K562 (cell line): Measurements from ENCODE around the gene PPP6R3. TPM values are rescaled to one million over a fixed set of nuclear protein-coding genes. Genes with fewer than 3 reads are reported as not detected.

ENCODE experiments used
- ATAC-seq: fragments of 200-7000 bp; cut with Tn5 transposase; 3 replicates; pipeline ENCODE4 v1.9.1; 2020; ENCODE audit warnings: moderate library complexity
- BruUV-seq: library from RNA; stranded (reverse); fragments of 400-500 nt; replicated peaks from 2 replicates; lab custom pipeline; 2021; lab: Mats Ljungman, UMichigan
- CTCF ChIA-PET: fragments of 300-600 bp; formaldehyde crosslinking; extraction: SDS; loops from one replicate; lab custom pipeline; 2021; ENCODE audit warnings: low intra/inter-chr PET ratio; lab: Yijun Ruan, JAX
- POLR2A ChIA-PET: fragments of 300-600, 350-650 bp; sonication (Branson Sonifier 250); formaldehyde crosslinking; extraction: SDS; loops from one replicate; lab custom pipeline; 2021; ENCODE audit warnings: antibody characterized with exemption, inconsistent platforms; lab: Yijun Ruan, JAX
- DNase-seq, 4 experiments: peaks; one replicate each; pipeline versions ENCODE4 v3.0.0 to v3.0.0-alpha.2; 2011 to 2018; ENCODE audit warnings: low spot score in 3 of 4, mixed read lengths in 3 of 4; ENCODE audit errors: extremely low read depth in 1 of 4
- FAIRE-seq: peaks from 2 replicates; lab custom pipeline; 2011; peaks lifted over from hg19 to GRCh38; lab: Jason Lieb, UNC
- H2AFZ ChIP-seq: 2 replicates; pipeline ENCODE4 v1.6.0; 2011; ENCODE audit warnings: low read depth, low read length, control low read depth, inconsistent platforms
- H3K27ac ChIP-seq: fragments of 200-600 bp; 3 replicates; pipeline ENCODE4 v1.8.0; 2011; ENCODE audit warnings: low read depth, mild to moderate bottlenecking, control low read depth, inconsistent platforms, low read length, moderate library complexity, mixed read lengths; ENCODE audit errors: extremely low read depth
- H3K27me3 ChIP-seq, 2 experiments: fragments of 300-600 bp in 1 of 2; 2 replicates in 1 of 2; 3 replicates in 1 of 2; pipeline versions ENCODE4 v1.6.0 to v1.8.0; 2011; ENCODE audit warnings: inconsistent platforms in 2 of 2, low read length in 2 of 2, mild to moderate bottlenecking in 1 of 2, mixed read lengths in 1 of 2, moderate library complexity in 1 of 2; ENCODE audit not compliant: control insufficient read depth in 2 of 2, insufficient read depth in 2 of 2
- H3K36me3 ChIP-seq: fragments of 300-600 bp; 3 replicates; pipeline ENCODE4 v1.8.0; 2011; ENCODE audit warnings: mild to moderate bottlenecking, low read length, inconsistent platforms; ENCODE audit not compliant: control insufficient read depth, insufficient read depth
- H3K4me1 ChIP-seq, 2 experiments: fragments of 200-600 bp in 1 of 2; replicated peaks in 1 of 2; 2 replicates in 1 of 2; 3 replicates in 1 of 2; pipeline versions ENCODE4 v1.5.1 to v1.8.0; 2011; ENCODE audit warnings: inconsistent platforms in 2 of 2, low read length in 2 of 2, mild to moderate bottlenecking in 1 of 2, mixed read lengths in 1 of 2, moderate library complexity in 1 of 2; ENCODE audit not compliant: control insufficient read depth in 2 of 2, insufficient read depth in 2 of 2
- H3K4me2 ChIP-seq: 2 replicates; pipeline ENCODE4 v1.6.1; 2011; ENCODE audit warnings: low read length, control low read depth, inconsistent platforms, mixed read lengths; ENCODE audit not compliant: insufficient read depth
- H3K4me3 ChIP-seq: fragments of 200-600 bp; sonication (generic), shearing (Covaris generic); 2 replicates; pipeline ENCODE4 v1.5.1; 2016; ENCODE audit warnings: control low read depth, inconsistent platforms
- H3K79me2 ChIP-seq: fragments of 200-600 bp; 3 replicates; pipeline ENCODE4 v1.8.0; 2011; ENCODE audit warnings: low read length, inconsistent platforms; ENCODE audit not compliant: control insufficient read depth, insufficient read depth
- H3K9ac ChIP-seq, 2 experiments: 2 replicates each; pipeline versions ENCODE4 v1.6.0 to v1.6.1; 2011; ENCODE audit warnings: low read depth in 2 of 2, low read length in 2 of 2, control low read depth in 1 of 2, inconsistent platforms in 1 of 2, mild to moderate bottlenecking in 1 of 2, mixed read lengths in 1 of 2; ENCODE audit not compliant: insufficient read depth in 1 of 2
- H3K9me1 ChIP-seq: one replicate; pipeline ENCODE4 v1.6.0; 2011; ENCODE audit warnings: inconsistent platforms, mild to moderate bottlenecking, low read length, moderate library complexity; ENCODE audit not compliant: control insufficient read depth, insufficient read depth
- H3K9me3 ChIP-seq: replicated peaks from 2 replicates; pipeline ENCODE4 v1.5.1; 2011; ENCODE audit warnings: low read depth, low read length, inconsistent platforms; ENCODE audit not compliant: control insufficient read depth, insufficient read depth
- H4K20me1 ChIP-seq: replicated peaks from 2 replicates; pipeline ENCODE4 v1.6.1; 2011; ENCODE audit warnings: low read length, inconsistent platforms, mixed read lengths; ENCODE audit not compliant: control insufficient read depth, insufficient read depth
- AFF1 ChIP-seq, 2 experiments: fragments of 450-650 bp; IDR thresholded peaks; 2 replicates each; pipeline ENCODE4 v1.6.1; 2018; ENCODE audit warnings: mild to moderate bottlenecking in 2 of 2, low read depth in 1 of 2; ENCODE audit not compliant: partially characterized antibody in 2 of 2
- ETV5 ChIP-seq: sonication (generic); formaldehyde crosslinking; IDR thresholded peaks from 2 replicates; pipeline ENCODE4 v1.4.0; 2020; ENCODE audit warnings: low read depth, mild to moderate bottlenecking, missing genetic modification reagents
- FOXA3 ChIP-seq, 2 experiments: fragments of 450-650 bp in 1 of 2; sonication (generic) in 1 of 2; formaldehyde crosslinking; IDR thresholded peaks in 1 of 2; conservative IDR thresholded peaks in 1 of 2; 2 replicates each; pipeline versions ENCODE4 v1.4.0 to v1.8.0; 2020 to 2022; ENCODE audit warnings: mild to moderate bottlenecking in 2 of 2, missing genetic modification reagents in 1 of 2
- HNRNPK ChIP-seq: fragments of 200-400 bp; formaldehyde crosslinking; IDR thresholded peaks from one replicate; pipeline ENCODE4 v1.6.1; 2018; ENCODE audit warnings: mild to moderate bottlenecking, low read depth, low read length; ENCODE audit not compliant: poor library complexity, severe bottlenecking
- KDM2B ChIP-seq: fragments of 250-450 bp; sonication (Bioruptor Pico); IDR thresholded peaks from 2 replicates; pipeline ENCODE4 v1.8.0; 2021; ENCODE audit warnings: mild to moderate bottlenecking, moderate library complexity
- POLR3A ChIP-seq: IDR thresholded peaks from 2 replicates; pipeline ENCODE4 v1.6.1; 2011; ENCODE audit warnings: borderline replicate concordance, mild to moderate bottlenecking, moderate library complexity; ENCODE audit not compliant: insufficient read length, insufficient read depth; ENCODE audit errors: extremely low read depth
- PRPF4 ChIP-seq: fragments of 200-400 bp; formaldehyde crosslinking; IDR thresholded peaks from one replicate; pipeline ENCODE4 v1.6.1; 2017; ENCODE audit warnings: low read length, low read depth, mild to moderate bottlenecking; ENCODE audit not compliant: insufficient read depth, poor library complexity, severe bottlenecking
- RBM14 ChIP-seq: fragments of 200-400 bp; formaldehyde crosslinking; IDR thresholded peaks from 2 replicates; pipeline ENCODE4 v1.6.1; 2018; ENCODE audit warnings: low read depth, mild to moderate bottlenecking, low read length, moderate library complexity, borderline replicate concordance; ENCODE audit not compliant: insufficient read depth
- SNRNP70 ChIP-seq: fragments of 200-400 bp; formaldehyde crosslinking; optimal IDR thresholded peaks from 2 replicates; pipeline ENCODE3; 2017; ENCODE audit warnings: low read depth, low read length
- SOX6 ChIP-seq: fragments of 450-650 bp; IDR thresholded peaks from 2 replicates; pipeline ENCODE4 v1.6.1; 2014; ENCODE audit warnings: mild to moderate bottlenecking
- TEAD2 ChIP-seq: fragments of 450-650 bp; IDR thresholded peaks from 2 replicates; pipeline ENCODE4 v1.6.1; 2016; ENCODE audit warnings: missing genetic modification characterization, control low read depth, missing compliant biosample characterization
- XRCC5 ChIP-seq: fragments of 200-400 bp; formaldehyde crosslinking; IDR thresholded peaks from 2 replicates; pipeline ENCODE4 v1.6.1; 2017; ENCODE audit warnings: low read depth, mild to moderate bottlenecking, low read length
- ZNF217 ChIP-seq: sonication (generic); formaldehyde crosslinking; IDR thresholded peaks from 2 replicates; pipeline ENCODE4 v1.8.0; 2022; ENCODE audit warnings: mild to moderate bottlenecking, missing genetic modification reagents
- ZNF224 ChIP-seq: sonication (generic); formaldehyde crosslinking; IDR thresholded peaks from 2 replicates; pipeline ENCODE4 v1.8.0; 2022; ENCODE audit warnings: mild to moderate bottlenecking, missing genetic modification reagents
- ZNF551 ChIP-seq: fragments of 250-450 bp; sonication (Bioruptor Pico); IDR thresholded peaks from 2 replicates; pipeline ENCODE4 v1.5.0; 2021; ENCODE audit warnings: mild to moderate bottlenecking, moderate library complexity
- WGBS: fragments of 100-300 bp; shearing (Covaris generic); methylation state at CpG from one replicate; pipeline ENCODE4 v1.1.6; 2016; ENCODE audit warnings: low coverage, mixed read lengths; ENCODE audit not compliant: insufficient coverage; ENCODE audit errors: missing lambda C conversion rate; 5-methylcytosine and 5-hydroxymethylcytosine counted together
- in situ Hi-C: fragments of 300-500 bp; cut with MboI; formaldehyde crosslinking; loops from 4 replicates; pipeline ENCODE4 v1.15.0; 2018; ENCODE audit warnings: inconsistent platforms, mixed read lengths
- intact Hi-C: fragments of 100-400 bp; cut with micrococcal nuclease; formaldehyde crosslinking; loops from 2 replicates; pipeline ENCODE4 v1.14.2; 2022
- polyA plus RNA-seq, 8 experiments: library from polyadenylated mRNA; depleted of rRNA in 4 of 8; stranded (reverse) in 5 of 8; unstranded in 3 of 8; fragments of >200 nt; fragmentation: Nextera tagmentation in 2 of 8; fragmentation: Illumina TruSeq in 1 of 8; extraction: Ambion mirVana in 2 of 8; extraction: Trizol in 1 of 8; gene quantifications; 2 replicates each; pipeline versions ENCODE4 v1.2.1 to v1.2.3, GENCODE V29; 2011 to 2014; ENCODE audit warnings: inconsistent platforms in 1 of 8, missing spikeins in 1 of 8
- total RNA-seq, 7 experiments: library from RNA; depleted of rRNA in 6 of 7; stranded (reverse); fragments of >200 nt in 6 of 7; fragmentation: Illumina TruSeq in 2 of 7; extraction: Trizol in 2 of 7; gene quantifications; 2 replicates each; pipeline versions ENCODE4 v1.2.1 to v1.2.3, GENCODE V29; 2011 to 2021; ENCODE audit warnings: low replicate concordance in 1 of 7
- TF ChIP-seq, protein P1 (sequence below): fragments of 450-650 bp; formaldehyde crosslinking; IDR thresholded peaks from 2 replicates; pipeline ENCODE4 v1.4.0; 2020; ENCODE audit warnings: mild to moderate bottlenecking

PPP6R3 gene
- total and polyA plus RNA-seq, 9 of the 15 experiments (the other 6 are each of a cell fraction or from before 2014, with no cell fraction given): 20.3 to 117 (median 80.6) TPM

- H3K9me1 ChIP-seq: no peaks in the 10 kb centered on the region
- no peak overlapping the region for H3K4me2 ChIP-seq
- FAIRE-seq: no peak
- intact Hi-C loops: no loop called here
- no peak overlapping the region for H2AFZ ChIP-seq
- WGBS: 7% methylated on average over 7 of the region's 7 CpGs
- no peaks in the 10 kb centered on the region for H3K9me3 ChIP-seq
- TF ChIP-seq POLR3A (no peak), RBM14 (no peak), TEAD2 (tag) (no peak), XRCC5 (no peak), ETV5 (CRISPR knock-in tag) (no peak), AFF1 (IDR thresholded peaks at IDR 0.05; ENCODE audit: low read depth in 1 of 2, partially characterized antibody in 2 of 2) (no peak), ZNF224 (no peak), SNRNP70 (no peak), SOX6 (no peak), HNRNPK (no peak), PRPF4 (no peak), KDM2B (no peak), FOXA3 (CRISPR knock-in tag; conservative IDR thresholded peaks at IDR 0.05 in 1 of 2, IDR thresholded peaks at IDR 0.05 in 1 of 2) (no peak), ZNF551 (CRISPR knock-in tag) (no peak), ZNF217 (no peak)
- TF ChIP-seq, protein P1, sequence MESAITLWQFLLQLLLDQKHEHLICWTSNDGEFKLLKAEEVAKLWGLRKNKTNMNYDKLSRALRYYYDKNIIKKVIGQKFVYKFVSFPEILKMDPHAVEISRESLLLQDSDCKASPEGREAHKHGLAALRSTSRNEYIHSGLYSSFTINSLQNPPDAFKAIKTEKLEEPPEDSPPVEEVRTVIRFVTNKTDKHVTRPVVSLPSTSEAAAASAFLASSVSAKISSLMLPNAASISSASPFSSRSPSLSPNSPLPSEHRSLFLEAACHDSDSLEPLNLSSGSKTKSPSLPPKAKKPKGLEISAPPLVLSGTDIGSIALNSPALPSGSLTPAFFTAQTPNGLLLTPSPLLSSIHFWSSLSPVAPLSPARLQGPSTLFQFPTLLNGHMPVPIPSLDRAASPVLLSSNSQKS (CRISPR knock-in tag): no peak
- ChIA-PET POLR2A (interaction anchor here (0.6 to 1.3 kb wide), 3 partner anchors 9 to 292 kb away, joined by 3 to 4 read pairs (median 3); no protein-coding TSS in a partner anchor), CTCF (no interaction called here)
- in situ Hi-C loops: no loop called here
- peaks cover 0 to 11% of the 10 kb centered on the region in 2 experiments; a peak in 3 of 5 replicates for H3K4me1 ChIP-seq
- H4K20me1 ChIP-seq: no peaks in the 10 kb centered on the region; the same call in 1 of the 2 replicates
- BruUV-seq: no TSS peak
- H3K79me2 ChIP-seq: no peaks in the 10 kb centered on the region
- H3K9ac ChIP-seq: no peak overlapping the region
- no peak for ATAC-seq
- peaks cover 26 to 68% of the 10 kb centered on the region in 2 experiments for H3K27me3 ChIP-seq
- H3K27ac ChIP-seq: no peak overlapping the region
- H3K4me3 ChIP-seq: no peak overlapping the region
- no peak for DNase-seq
- H3K36me3 ChIP-seq: no peaks in the 10 kb centered on the region
Observed at GRCh38 chr11:68664906-68665305, 204.4 kb downstream of the PPP6R3 start.
